ENCODE measurements around the gene NUCKS1. TPM values are rescaled to one million over a fixed set of nuclear protein-coding genes. Genes with fewer than 3 reads are reported as not detected.

Gene NUCKS1
- total RNA-seq, 1 experiment from 2014 or later: 237 TPM

- H3K36me3 ChIP-seq (ENCODE audit: control insufficient read depth in 1 of 2, insufficient read depth in 2 of 2, low read length in 2 of 2): peaks cover 3 to 4% of the 10 kb centered on the region in 2 experiments; a peak in 1 of 4 replicates
- H3K9me3 ChIP-seq (ENCODE audit: control insufficient read depth in 1 of 2, insufficient read depth in 1 of 2, low read depth in 1 of 2, low read length in 2 of 2): no peaks in the 10 kb centered on the region
- H3K4me3 ChIP-seq (replicated peaks in 1 of 2; ENCODE audit: low read depth in 1 of 2, low read length in 2 of 2): no peak overlapping the region
- no TSS peak for BruUV-seq (replicated peaks)
- POLR2A ChIA-PET: no interaction called here
- TF ChIP-seq REST (IDR thresholded peaks at IDR 0.05; ENCODE audit: low read depth) (no peak), ZNF274 (IDR thresholded peaks at IDR 0.05; ENCODE audit: low read depth, low read length) (no peak)
- H3K4me2 ChIP-seq (ENCODE audit: low read length): no peak overlapping the region
- no peak overlapping the region for H3K27ac ChIP-seq (ENCODE audit: low read depth, low read length)
- CTCF ChIA-PET: interaction anchor here (1.3 to 6.8 kb wide), 3 partner anchors 50 to 185 kb away, joined by 3 to 163 read pairs (median 41); no protein-coding TSS in a partner anchor
- H2AFZ ChIP-seq (ENCODE audit: low read depth, low read length, poor library complexity, severe bottlenecking): no peak overlapping the region
- RAD21 ChIA-PET (ENCODE audit: low non-redundant PET in 1 of 2, low total read pairs in 2 of 2, uncharacterized antibody in 2 of 2, unreplicated experiment in 2 of 2): no interaction called here
- H3K27me3 ChIP-seq (ENCODE audit: insufficient read depth, low read length): no peaks in the 10 kb centered on the region
- H3K79me2 ChIP-seq (ENCODE audit: insufficient read depth, low read length): no peaks in the 10 kb centered on the region
- H3K9me2 ChIP-seq (ENCODE audit: insufficient read depth): no peaks in the 10 kb centered on the region
- H3K9ac ChIP-seq (ENCODE audit: low read length): no peak overlapping the region
- H3K4me1 ChIP-seq (ENCODE audit: control insufficient read depth in 1 of 2, insufficient read depth in 2 of 2, low read length in 2 of 2): no peaks in the 10 kb centered on the region
- DNase-seq (ENCODE audit: low read depth, low spot score) (no peak), ATAC-seq (no peak)
- intact Hi-C loops (cut with micrococcal nuclease): no loop called here
- no peaks in the 10 kb centered on the region; the same call in 1 of the 2 replicates for H4K20me1 ChIP-seq (ENCODE audit: insufficient read depth)
These were observed 41.0 kb downstream of the NUCKS1 start for GRCh38 chr1:205709059-205709398.

DNA sequence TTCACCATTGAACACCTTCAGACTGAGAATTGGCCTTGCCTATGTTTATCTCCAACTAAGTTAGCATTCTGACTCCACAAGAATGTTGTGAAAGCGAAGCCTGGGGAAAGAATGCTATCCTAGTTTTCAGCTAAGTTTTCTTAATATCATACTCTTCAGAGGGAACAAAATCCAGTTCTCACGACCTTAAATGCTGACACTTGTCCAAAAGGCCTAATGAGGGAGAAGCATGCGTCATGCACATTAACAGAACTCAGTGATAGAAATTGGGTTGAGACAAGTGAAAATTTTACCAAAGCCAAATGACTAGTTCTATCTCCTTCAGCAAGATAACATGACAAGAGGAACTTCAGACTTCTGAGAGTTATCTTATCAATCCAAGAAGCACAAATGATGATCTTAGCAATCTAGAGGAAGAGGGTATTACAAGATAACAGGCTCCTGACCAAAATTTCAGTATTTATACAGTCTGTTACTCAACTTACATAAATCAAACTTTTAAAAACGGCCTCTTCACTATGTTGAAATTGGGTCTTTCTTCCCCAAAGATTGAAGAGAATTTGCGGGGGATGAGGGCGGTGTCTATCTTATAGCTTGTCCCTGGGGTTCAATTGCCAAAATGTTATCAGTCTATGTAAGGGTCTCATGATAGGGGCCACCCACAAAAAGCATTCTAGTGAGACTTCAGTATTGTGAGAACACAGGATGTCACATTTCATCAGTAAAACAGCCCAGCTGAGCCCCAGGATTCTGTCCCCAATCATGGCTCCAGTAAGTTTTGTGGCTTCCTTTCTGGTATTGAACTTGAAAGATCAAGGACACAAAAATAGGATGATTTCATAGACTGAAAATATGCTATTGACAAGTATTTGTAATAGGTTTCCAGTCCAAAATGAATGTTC is 43.1 kb downstream of the NUCKS1 start:
- Histone ChIP-seq H3K9ac (ENCODE audit: low read length) (no peak overlapping the region), H2AFZ (ENCODE audit: low read depth, low read length, poor library complexity, severe bottlenecking) (no peak overlapping the region), H3K27me3 (ENCODE audit: insufficient read depth, low read length) (no peaks in the 10 kb centered on the region), H3K36me3 (ENCODE audit: control insufficient read depth in 1 of 2, insufficient read depth in 2 of 2, low read length in 2 of 2) (peaks cover 3 to 4% of the 10 kb centered on the region in 2 experiments; a peak in 1 of 4 replicates), H3K27ac (ENCODE audit: low read depth, low read length) (no peak overlapping the region), H3K79me2 (ENCODE audit: insufficient read depth, low read length) (no peaks in the 10 kb centered on the region), H3K4me3 (replicated peaks in 1 of 2; ENCODE audit: low read depth in 1 of 2, low read length in 2 of 2) (no peak overlapping the region), H3K4me2 (ENCODE audit: low read length) (no peak overlapping the region), H3K9me2 (ENCODE audit: insufficient read depth) (no peaks in the 10 kb centered on the region), H3K4me1 (ENCODE audit: control insufficient read depth in 1 of 2, insufficient read depth in 2 of 2, low read length in 2 of 2) (no peaks in the 10 kb centered on the region), H3K9me3 (ENCODE audit: control insufficient read depth in 1 of 2, insufficient read depth in 1 of 2, low read depth in 1 of 2, low read length in 2 of 2) (no peaks in the 10 kb centered on the region), H4K20me1 (ENCODE audit: insufficient read depth) (no peaks in the 10 kb centered on the region; the same call in none of the 2 replicates)
- DNase-seq (ENCODE audit: low read depth, low spot score) (no peak), ATAC-seq (no peak)
- CTCF ChIA-PET: interaction anchor here (0.8 kb wide), 1 partner anchor 49 kb away, joined by 4 read pairs; no protein-coding TSS in a partner anchor
- no TSS peak for BruUV-seq (replicated peaks)
- intact Hi-C loops (cut with micrococcal nuclease): no loop called here
- RAD21 ChIA-PET (ENCODE audit: low non-redundant PET in 1 of 2, low total read pairs in 2 of 2, uncharacterized antibody in 2 of 2, unreplicated experiment in 2 of 2): no interaction called here
- TF ChIP-seq TCF7L2 (IDR thresholded peaks at IDR 0.05; ENCODE audit: borderline replicate concordance, extremely low read depth, insufficient read depth, insufficient read length) (no peak), POLR2AphosphoS5 (IDR thresholded peaks at IDR 0.05; ENCODE audit: low read depth, low read length) (no peak), YY1 (IDR thresholded peaks at IDR 0.05; ENCODE audit: extremely low read depth, insufficient replicate concordance, low read depth, low read length) (no peak), JUND (IDR thresholded peaks at IDR 0.05) (no peak), EZH2phosphoT487 (IDR thresholded peaks at IDR 0.05; ENCODE audit: borderline replicate concordance) (no peak), FOSL1 (IDR thresholded peaks at IDR 0.05; ENCODE audit: low read depth) (no peak), SIN3A (IDR thresholded peaks at IDR 0.05; ENCODE audit: low read depth) (no peak), SP1 (IDR thresholded peaks at IDR 0.05; ENCODE audit: low read depth) (no peak)
- TF ChIP-seq, protein P1, sequence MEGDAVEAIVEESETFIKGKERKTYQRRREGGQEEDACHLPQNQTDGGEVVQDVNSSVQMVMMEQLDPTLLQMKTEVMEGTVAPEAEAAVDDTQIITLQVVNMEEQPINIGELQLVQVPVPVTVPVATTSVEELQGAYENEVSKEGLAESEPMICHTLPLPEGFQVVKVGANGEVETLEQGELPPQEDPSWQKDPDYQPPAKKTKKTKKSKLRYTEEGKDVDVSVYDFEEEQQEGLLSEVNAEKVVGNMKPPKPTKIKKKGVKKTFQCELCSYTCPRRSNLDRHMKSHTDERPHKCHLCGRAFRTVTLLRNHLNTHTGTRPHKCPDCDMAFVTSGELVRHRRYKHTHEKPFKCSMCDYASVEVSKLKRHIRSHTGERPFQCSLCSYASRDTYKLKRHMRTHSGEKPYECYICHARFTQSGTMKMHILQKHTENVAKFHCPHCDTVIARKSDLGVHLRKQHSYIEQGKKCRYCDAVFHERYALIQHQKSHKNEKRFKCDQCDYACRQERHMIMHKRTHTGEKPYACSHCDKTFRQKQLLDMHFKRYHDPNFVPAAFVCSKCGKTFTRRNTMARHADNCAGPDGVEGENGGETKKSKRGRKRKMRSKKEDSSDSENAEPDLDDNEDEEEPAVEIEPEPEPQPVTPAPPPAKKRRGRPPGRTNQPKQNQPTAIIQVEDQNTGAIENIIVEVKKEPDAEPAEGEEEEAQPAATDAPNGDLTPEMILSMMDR (IDR thresholded peaks at IDR 0.05 in 2 of 3, conservative IDR thresholded peaks at IDR 0.05 in 1 of 3; ENCODE audit: borderline replicate concordance in 1 of 3, insufficient read depth in 1 of 3, low read depth in 2 of 3, low read length in 2 of 3): no peak
- POLR2A ChIA-PET: no interaction called here
